GM23338 (cell line): ENCODE data around the gene HLA-DMB.

Source experiments
- EZH2 ChIP-seq: fragments of 200-600 bp; sonication (generic); IDR thresholded peaks from one replicate; pipeline ENCODE4 v1.8.0; 2017; ENCODE audit warnings: antibody characterized with exemption, mild to moderate bottlenecking, low read depth; ENCODE audit not compliant: unreplicated experiment
- EZH2phosphoT487 ChIP-seq: fragments of 200-600 bp; sonication (generic); IDR thresholded peaks from one replicate; pipeline ENCODE4 v1.8.1; 2018; ENCODE audit warnings: antibody characterized with exemption; ENCODE audit not compliant: unreplicated experiment
- TF ChIP-seq, protein P1 (sequence below), 2 experiments: fragments of 200-600 bp in 1 of 2; sonication (generic) in 1 of 2; conservative IDR thresholded peaks; 2 replicates each; pipeline versions ENCODE4 v1.5.1 to v1.6.1; 2016 to 2017; ENCODE audit warnings: antibody characterized with exemption in 2 of 2, low read depth in 2 of 2, mild to moderate bottlenecking in 2 of 2, moderate library complexity in 1 of 2

DNA sequence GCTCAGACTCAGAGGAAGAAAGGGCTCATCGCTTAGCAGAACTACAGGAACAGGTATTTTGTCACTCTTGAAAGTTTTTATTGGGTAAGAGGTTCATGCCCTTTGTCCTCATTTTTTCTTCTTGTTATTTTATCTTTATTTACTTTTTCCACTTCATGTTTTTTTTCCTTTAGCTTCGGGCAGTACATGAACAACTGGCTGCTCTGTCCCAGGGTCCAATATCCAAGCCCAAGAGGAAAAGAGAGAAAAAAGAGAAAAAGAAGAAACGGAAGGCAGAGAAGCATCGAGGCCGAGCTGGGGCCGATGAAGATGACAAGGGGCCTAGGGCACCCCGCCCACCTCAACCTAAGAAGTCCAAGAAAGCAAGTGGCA, 37.1 kb upstream of the HLA-DMB start:
- TF ChIP-seq EZH2: no peak
- TF ChIP-seq, protein P1, sequence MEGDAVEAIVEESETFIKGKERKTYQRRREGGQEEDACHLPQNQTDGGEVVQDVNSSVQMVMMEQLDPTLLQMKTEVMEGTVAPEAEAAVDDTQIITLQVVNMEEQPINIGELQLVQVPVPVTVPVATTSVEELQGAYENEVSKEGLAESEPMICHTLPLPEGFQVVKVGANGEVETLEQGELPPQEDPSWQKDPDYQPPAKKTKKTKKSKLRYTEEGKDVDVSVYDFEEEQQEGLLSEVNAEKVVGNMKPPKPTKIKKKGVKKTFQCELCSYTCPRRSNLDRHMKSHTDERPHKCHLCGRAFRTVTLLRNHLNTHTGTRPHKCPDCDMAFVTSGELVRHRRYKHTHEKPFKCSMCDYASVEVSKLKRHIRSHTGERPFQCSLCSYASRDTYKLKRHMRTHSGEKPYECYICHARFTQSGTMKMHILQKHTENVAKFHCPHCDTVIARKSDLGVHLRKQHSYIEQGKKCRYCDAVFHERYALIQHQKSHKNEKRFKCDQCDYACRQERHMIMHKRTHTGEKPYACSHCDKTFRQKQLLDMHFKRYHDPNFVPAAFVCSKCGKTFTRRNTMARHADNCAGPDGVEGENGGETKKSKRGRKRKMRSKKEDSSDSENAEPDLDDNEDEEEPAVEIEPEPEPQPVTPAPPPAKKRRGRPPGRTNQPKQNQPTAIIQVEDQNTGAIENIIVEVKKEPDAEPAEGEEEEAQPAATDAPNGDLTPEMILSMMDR (conservative IDR thresholded peaks at IDR 0.05; ENCODE audit: low read depth in 2 of 2): no peak
- TF ChIP-seq EZH2phosphoT487: no peak
